ENCODE results near the gene CCSER1.

DNA sequence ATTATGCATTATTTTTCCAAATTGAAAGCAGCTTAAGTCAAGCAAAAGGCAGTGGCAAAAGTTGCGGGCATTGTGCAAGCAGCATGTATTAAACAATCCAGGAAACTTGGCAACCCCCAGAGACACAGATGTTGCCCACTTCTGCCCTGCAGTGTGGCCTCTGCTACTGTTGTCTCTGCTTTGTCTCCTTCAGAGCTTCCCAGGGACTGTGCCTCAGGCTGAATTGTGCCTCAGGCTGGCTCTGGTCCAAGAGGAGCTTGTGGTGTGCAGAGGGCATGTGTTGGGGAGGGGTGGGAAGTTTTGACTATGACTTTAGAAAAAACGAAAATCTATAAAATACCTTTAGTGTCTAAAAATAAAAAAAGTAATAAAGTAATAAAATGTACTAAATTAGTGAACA, 201.4 kb downstream of the CCSER1 start:
- TF ChIP-seq SP1 (IDR thresholded peaks at IDR 0.05) (no peak), YY1 (IDR thresholded peaks at IDR 0.05) (no peak), TAF1 (conservative IDR thresholded peaks at IDR 0.05) (no peak), ATF3 (IDR thresholded peaks at IDR 0.05) (no peak), MAX (IDR thresholded peaks at IDR 0.05) (no peak), EGR1 (IDR thresholded peaks at IDR 0.05; ENCODE audit: low read depth in 2 of 2) (no peak), GABPA (IDR thresholded peaks at IDR 0.05 in 1 of 2, conservative IDR thresholded peaks at IDR 0.05 in 1 of 2) (no peak)
- TF ChIP-seq, protein P1, sequence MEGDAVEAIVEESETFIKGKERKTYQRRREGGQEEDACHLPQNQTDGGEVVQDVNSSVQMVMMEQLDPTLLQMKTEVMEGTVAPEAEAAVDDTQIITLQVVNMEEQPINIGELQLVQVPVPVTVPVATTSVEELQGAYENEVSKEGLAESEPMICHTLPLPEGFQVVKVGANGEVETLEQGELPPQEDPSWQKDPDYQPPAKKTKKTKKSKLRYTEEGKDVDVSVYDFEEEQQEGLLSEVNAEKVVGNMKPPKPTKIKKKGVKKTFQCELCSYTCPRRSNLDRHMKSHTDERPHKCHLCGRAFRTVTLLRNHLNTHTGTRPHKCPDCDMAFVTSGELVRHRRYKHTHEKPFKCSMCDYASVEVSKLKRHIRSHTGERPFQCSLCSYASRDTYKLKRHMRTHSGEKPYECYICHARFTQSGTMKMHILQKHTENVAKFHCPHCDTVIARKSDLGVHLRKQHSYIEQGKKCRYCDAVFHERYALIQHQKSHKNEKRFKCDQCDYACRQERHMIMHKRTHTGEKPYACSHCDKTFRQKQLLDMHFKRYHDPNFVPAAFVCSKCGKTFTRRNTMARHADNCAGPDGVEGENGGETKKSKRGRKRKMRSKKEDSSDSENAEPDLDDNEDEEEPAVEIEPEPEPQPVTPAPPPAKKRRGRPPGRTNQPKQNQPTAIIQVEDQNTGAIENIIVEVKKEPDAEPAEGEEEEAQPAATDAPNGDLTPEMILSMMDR (IDR thresholded peaks at IDR 0.05; ENCODE audit: low read depth, low read length, missing input control) = no peak

Data from liver (tissue), 3 donors.